Measurements from ENCODE around the gene TLR4.

The TLR4 gene

DNA sequence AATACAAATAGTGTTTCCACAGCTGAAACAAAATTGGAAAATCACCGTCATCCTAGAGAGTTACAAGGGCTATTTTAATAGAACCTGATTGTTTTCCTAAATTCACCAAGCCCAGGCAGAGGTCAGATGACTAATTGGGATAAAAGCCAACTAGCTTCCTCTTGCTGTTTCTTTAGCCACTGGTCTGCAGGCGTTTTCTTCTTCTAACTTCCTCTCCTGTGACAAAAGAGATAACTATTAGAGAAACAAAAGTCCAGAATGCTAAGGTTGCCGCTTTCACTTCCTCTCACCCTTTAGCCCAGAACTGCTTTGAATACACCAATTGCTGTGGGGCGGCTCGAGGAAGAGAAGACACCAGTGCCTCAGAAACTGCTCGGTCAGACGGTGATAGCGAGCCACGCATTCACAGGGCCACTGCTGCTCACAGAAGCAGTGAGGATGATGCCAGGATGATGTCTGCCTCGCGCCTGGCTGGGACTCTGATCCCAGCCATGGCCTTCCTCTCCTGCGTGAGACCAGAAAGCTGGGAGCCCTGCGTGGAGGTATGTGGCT, at the start of gene TLR4:
Gene TLR4 (plus strand): TSS at position 380 of the 552 bp plus-strand sequence. CDS start 70 bp downstream, at position 450.
- DNase-seq (ENCODE audit: low read depth) = no peak

DNA sequence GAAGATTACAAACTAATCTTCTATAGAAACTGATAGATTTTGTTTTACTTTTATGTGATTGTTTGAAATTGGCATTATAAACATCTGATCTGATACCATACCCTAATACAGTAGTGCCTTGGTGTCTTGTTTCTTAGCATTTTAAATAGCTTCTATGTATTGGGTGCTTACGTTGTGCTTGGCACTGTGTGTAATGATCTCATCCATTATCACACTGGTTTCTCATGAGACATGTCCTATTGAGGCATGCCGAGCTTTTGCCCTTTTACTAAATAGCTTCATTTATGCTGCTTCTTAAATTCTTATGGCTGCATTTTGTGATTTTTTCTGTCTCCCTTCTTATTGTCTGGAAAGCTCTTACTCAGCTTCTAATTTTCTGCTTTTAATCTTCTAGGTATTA, 48.2 kb upstream of the TLR4 start:
- DNase-seq (ENCODE audit: low read depth) = no peak

DNA sequence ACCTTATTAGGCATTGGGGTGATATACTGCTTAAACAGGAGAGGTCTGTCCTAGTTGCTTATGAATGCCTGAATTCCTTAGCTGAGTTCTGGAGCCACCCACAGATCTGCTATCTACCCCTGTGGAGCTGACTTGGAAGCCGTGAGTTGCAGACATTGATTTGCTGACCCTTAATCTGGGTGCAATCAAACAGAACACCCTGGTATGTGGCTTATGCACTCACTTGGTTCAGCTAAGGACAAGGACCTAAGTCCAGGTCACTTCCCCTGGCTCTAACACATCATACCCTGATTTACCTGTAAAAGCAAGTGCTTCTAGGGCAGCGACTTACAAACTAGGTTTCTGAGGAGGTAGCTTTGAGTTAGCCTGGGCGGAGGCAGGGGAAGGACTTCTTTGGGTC, 41.6 kb upstream of the TLR4 start:
- DNase-seq (ENCODE audit: low read depth) = no peak

DNA sequence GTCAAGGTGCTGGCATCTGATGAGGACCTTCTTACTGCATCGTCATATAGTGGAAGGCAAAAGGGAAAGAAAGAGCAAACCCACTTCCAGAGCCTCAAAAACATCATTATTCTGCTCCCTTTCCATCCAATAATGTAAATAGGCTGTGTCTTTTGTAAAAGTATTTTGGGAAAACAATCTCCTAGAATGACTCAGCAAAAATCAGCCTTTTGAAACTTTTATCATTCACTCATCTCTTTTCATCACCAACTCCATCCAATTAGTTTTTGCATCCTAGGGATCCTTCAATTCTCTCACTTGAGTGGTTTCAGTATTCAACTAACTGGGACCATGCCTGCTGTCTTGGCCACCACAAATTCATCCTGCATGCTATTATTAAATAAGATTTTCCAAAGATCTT, 39.8 kb upstream of the TLR4 start:
- no peak for DNase-seq (ENCODE audit: low read depth)

DNA sequence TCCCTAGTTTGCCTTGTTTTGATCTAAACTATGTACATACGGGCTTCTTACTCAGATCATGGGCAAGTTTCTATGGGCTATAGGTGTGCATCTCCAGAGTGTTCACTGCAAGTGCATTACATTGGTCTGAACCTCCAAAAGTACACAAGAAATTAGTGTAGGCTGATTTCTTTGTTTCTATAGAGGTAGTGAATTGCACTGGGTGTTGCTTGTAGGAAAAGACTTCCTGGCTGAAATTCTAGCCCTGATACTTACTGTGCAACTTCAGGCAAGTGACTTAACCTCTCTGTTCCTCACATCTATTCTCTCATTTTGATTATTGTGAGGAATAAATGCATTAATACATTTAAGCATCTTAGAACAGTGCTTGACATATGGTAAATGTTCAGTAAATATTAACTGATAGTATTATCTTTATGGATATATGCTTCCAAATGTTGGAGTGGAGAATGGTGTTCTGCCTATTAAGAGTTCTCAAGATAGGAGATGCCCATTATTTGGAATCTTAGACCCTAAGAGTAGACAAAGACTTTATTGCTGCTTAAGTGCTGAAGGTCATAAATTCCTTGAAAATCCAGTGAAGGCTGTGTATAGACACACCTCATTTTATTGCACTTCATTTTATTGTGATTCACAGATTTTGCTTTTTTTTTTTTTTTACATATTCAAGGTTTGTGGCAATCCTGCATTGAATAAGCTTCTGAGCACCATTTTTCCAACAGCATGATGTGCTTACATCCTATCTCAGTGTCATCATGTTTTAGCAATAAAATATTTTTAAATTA, 38.4 kb upstream of the TLR4 start:
- no peak for DNase-seq (ENCODE audit: low read depth)

DNA sequence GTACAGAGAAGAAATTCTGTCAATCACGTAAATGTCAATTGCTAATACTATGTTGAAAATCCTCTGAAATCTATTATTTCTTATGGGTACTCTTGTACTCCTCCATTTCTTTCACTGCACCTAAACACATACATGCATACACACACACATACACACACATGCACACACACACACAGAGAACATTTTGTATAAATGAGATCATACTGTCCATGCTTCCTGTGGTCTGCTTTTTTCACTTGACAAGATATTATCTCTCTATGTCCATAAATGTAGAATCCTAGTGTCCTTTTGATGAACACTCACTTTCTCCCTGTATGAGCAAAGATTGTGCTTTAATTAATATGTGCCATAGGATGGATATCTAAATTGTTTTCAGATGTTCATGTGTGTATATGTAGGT, 32.7 kb upstream of the TLR4 start:
- DNase-seq (ENCODE audit: low read depth) = no peak

DNA sequence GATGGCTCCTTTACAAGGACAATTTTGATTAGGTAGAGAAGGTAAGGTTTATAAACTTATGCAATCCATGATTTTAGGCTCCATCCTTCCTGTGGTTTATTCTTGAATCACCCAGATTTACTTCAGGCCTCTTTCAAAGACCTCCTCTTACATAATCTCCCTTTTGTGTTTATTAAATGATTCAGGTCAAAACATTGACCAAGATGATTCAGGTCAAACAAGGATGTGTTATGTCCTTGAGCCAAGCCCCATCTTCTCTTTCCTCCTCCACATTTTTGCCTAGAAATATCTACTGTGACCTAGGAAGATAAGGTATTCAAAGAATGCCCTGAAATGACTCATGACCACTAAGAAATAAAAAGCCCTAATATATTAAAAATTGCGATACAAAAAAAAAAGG, 31.8 kb upstream of the TLR4 start:
- DNase-seq (ENCODE audit: low read depth) = no peak

DNA sequence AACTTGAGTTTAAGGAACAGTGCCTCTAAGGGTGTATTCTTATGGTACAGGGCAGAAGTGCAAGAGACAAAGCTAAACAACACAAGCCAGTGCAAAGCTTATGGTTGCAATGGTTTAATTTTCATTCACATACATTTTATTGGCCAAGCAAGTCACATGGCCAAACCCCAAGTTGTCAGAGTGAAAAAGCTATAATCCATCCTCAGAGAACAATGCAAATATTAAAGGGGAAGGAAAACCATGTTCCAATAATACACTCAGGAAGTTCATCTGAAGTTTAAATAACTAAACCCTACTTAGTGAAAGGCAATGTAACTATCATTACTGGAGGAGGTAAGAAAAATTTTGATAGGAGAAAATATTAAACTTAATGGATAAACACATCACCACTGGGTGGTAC, 26.6 kb upstream of the TLR4 start:
- no peak for DNase-seq (ENCODE audit: low read depth)

DNA sequence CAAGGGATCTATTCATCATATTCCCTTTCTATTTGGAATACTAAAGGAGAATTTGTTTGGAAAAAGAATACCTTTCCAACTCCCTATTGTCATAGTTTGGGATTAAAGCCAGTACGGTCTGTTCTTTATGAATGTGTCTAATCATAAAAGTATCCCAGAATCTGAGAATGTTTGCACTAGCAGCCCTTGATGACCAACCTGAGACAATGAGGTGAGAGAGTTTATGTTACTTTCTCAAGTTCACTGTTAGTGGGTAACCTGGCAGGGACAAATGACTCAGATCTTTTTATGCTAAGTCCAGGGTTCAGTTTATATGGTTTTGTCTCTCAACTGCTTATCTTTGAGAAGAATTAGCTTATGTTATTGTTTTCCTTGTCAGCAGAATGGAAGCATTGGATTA, 25.3 kb upstream of the TLR4 start:
- DNase-seq (ENCODE audit: low read depth) = no peak

DNA sequence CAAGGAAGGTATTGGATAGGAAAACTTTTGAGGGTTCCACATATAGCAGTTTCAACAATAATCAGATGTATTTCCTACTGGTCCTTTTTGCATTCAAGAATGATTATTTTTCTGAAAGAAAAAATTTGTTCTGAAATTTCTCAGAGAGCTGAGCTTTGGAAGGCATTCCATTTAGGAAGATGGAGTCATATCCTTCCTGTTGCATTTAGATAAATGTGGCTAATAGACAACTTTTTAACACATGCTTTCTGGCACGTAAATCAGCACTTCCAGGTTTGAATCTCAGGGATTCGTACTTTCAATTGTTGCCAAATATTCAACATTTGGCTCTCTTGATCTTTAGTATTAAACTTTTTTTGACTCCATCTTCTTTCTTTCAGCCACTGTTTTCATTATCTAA, 24.8 kb upstream of the TLR4 start:
- DNase-seq (ENCODE audit: low read depth) = no peak

DNA sequence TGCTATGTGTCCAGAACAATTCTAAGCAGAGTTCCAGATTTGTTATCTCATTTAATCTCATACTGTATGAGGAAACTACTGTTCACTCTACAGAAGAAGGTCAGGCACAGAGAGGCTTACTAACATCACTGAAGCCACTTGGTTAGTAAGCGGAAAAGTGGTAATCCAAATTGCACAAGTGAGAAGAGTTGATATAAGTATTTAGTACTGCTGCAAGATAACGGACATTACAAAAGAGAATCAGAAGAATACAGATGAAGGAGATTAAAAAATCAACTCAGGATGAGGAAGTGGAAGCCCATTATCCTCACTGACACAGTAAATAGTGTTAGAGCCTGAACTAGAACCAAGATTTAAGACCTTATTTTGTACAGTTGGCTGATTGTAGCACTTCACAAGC, 22.3 kb upstream of the TLR4 start:
- no peak for DNase-seq (ENCODE audit: low read depth)

DNA sequence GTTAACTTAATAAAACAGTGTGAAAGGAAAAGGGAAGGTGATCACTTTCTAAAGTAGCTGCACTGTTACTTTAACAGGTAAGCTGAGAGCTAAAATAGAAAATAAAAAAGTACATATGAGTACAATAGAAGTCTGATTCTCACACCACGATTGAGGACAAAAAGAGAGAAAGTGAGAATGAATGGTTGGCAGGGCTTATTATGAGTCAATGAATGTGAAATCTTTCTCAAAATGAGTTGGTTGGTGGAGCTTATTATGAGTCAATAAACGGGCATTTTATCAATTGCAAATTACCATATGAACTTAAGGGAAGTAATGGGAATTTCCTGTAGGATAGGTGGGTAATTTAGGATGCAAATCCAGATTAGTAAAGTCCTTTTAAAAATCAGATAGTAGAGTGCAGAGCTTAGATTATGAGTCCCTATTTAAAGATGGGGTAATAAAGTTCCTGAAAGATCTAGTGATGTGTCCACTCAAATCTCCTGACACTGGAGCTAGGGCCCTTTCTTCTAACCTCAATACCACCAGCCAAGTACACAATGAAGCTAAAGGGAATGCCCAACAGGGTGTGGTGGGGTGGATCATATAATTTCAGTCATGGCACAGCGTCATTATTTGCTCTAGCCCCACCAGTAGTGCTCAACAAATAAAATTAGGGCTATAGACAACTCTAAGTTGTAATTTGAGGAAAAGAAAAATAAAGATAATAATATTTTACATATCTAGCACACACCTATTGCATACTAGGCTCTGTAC, 21.1 kb upstream of the TLR4 start:
- DNase-seq (ENCODE audit: low read depth) = no peak

DNA sequence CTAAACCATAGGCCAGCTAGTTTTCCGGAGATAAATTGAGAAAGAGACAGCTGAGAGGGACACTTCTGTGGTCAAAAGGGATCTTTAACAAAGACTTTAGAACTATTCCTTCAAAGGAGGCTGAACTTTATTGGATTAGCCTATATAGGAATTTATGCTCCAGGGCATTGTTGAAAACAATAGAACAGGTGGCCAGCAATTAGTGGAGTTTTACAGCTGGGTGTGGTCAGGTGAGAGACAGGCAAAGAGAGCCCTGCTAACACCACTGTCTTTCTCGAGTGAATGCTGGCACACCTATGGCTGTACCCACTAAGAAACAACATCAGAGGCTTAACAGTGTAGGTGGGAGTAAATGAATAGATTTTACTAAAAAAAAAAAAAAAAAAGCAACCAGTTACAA, 16.7 kb upstream of the TLR4 start:
- no peak for DNase-seq (ENCODE audit: low read depth)

DNA sequence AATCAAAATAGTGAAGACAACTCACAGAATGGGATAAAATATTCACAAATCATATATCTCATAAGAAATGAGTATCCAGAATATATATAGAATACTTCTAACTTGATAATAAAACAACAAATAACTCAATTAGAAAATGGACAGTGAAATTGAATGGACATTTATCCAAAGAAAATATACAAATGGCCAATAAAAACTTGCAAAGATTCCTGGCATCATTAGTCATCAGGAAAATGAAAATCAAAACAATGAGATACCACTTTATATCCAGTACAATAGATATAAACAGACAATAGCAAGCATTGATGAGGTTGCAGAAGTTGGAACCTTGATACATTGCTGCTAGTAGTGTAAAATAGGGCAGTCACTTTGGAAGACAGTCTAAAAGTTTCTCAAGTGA, 12.8 kb upstream of the TLR4 start:
- no peak for DNase-seq (ENCODE audit: low read depth)

DNA sequence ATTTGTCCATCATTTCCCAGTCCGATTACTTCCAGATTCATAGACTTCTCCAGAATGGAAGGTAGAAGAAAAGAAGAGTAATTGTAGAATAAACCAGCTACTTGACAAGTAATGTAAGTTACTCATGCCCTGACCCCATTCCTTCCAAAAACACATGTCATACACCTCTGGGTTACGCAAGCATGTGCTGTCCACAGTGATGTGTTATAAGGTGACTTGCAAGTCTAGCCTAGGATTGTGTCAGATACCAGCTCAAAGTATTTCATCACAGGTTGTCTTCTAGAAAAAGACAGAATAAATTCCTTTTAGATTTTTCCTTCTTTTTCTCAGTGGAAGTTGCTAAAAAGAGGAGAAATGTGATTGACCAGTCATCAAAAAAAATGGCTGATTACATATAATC, 8.0 kb upstream of the TLR4 start:
- DNase-seq (ENCODE audit: low read depth) = no peak

DNA sequence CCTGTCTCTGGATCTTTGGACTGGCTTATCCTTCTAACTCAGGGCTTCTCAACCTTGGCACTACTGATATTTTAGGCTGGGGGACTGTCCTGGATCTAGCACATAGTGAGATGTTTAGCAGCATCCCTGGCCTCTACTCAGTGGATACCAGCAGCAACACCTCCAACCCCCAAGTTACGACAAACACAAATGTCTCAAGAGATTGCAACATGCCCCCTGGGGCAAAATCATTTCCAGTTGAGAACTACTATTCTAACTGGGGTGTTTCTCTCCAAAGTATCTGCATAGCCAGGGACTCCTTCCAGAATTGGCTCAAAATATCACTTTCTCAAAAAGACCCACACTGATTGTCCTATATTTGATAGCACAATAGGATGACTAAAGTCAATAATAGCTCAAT, 7.2 kb upstream of the TLR4 start:
- DNase-seq (ENCODE audit: low read depth) = no peak

DNA sequence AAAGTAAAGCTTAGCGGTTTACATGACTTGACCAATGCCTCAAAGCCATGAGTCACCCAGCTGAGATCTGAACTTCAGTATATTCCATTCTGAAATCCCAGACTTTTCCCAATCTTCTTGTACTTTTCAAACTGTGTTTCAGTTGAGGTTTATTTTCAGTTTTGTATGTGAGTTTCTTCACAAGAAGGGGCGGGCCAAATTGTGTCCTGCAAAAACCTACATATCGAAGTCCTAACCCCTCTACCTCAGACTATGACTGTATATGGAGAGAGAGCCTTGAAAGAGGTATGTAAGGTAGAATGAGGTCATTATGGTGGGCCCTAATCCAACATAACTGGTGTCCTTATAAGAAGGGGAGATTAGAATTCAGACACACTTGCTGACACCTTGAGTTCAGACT, 666 bp upstream of the TLR4 start:
- no peak for DNase-seq (ENCODE audit: low read depth)

DNA sequence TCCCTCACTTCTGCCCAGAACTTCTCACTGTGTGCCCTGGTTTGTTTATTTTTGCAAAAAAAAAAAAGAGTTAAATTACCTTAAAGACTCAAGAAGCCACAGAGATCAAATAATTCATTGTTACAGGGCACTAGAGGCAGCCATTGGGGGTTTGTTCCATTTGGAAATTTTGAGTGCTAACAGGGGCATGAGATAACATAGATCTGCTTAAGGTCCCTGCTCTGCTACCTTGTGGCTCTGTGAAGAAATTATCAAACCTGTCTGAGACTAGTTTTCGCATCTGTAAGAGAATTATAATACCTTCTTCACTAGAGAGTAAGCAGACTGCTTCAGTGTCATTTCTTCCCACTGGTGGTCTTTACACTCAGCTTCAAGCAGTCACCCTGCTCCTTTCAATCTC, 394 bp downstream of the TLR4 start:
- no peak for DNase-seq (ENCODE audit: low read depth)

DNA sequence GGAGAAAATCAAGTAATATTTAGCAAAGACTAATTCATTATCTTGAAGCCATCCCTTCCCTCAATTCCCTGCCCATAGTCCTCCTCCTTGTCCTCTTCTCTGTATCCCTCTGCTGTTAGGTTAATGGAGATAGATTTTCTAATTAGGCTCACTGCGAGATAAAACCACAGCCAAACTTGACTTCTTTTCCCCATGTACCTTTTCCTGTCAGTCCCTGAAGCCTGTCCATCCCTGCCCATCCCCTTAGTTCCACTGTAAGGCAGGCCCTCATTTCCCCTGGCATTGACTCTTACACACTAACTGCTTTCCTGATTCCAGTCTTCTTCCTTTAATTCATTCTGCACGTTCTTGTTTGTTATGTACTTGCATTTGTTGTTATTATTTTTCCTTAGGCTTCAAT, 1.2 kb downstream of the TLR4 start:
- no peak for DNase-seq (ENCODE audit: low read depth)

DNA sequence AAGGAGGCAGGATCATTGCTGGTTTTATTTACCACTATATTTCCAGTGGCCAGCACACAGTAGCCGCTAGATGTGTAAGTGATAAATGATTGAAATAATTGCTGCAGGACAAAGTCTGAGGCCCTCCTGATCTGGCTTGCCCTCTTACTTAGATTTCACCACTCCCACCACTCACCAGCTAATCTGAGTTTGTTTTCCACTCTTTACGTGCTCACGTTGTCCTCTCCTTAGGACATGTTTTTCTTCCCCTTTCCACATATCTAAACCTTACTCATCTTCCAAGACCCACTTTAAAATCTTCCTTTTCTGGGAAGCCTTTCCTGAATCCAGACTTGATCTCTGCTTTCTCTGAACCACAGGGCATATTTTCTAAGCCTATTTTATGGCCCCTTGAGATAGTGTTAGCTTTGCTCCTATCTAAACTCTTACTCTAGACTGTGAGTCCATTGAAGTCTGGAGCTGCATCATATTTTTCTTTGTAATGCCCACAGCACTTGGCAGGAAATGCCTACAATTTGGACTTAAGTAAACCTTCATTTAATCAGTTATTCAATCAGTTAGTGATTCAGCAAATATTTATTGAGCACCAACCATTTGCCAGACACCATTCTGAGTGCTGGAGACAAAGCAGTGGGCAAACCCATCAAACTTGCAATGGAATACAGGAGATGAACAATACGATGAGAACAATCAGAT, 2.4 kb downstream of the TLR4 start:
- DNase-seq (ENCODE audit: low read depth) = no peak

DNA sequence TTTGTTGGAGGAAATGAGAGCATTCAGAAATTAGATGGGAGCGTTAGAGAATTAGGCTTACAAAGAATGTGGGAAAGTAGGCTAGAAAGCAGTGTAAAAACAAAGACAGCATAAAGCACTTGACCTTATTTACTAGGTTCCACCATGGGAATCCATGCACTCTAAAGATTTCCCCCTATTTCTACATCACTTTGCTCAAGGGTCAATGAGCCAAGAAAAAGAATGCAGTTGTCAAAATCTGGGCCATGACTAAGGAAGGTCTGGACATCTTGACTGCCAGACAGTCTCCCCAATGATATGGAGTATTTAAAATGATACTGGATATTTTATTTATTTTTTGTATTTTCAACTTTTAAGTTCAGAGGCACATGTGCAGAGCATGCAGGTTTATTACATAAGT, 3.4 kb downstream of the TLR4 start:
- DNase-seq (ENCODE audit: low read depth) = no peak

DNA sequence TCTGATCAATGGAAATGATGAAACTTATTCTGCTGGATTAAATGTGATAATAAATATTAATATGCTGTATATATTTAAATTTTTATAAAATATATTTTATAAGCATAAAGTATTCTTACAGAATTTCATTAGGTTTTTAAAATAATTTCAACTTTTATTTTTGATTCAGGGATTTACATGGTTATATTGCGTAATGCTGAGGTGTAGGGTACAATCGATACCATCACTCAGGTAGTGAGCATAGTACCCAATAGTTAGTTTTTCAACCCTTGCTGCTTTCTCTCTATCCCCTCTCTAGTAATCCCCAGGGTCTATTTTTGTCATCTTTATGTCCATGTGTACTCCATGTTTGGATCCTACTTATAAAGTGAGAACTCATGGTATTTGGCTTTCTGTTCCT, 5.7 kb downstream of the TLR4 start:
- DNase-seq (ENCODE audit: low read depth) = no peak

DNA sequence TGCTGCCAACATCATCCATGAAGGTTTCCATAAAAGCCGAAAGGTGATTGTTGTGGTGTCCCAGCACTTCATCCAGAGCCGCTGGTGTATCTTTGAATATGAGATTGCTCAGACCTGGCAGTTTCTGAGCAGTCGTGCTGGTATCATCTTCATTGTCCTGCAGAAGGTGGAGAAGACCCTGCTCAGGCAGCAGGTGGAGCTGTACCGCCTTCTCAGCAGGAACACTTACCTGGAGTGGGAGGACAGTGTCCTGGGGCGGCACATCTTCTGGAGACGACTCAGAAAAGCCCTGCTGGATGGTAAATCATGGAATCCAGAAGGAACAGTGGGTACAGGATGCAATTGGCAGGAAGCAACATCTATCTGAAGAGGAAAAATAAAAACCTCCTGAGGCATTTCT, 10.1 kb downstream of the TLR4 start:
- DNase-seq (ENCODE audit: low read depth) = no peak
